Calu3 (cell line): ENCODE data around the gene LRIT1. TPM values are rescaled to one million over a fixed set of nuclear protein-coding genes. Genes with fewer than 3 reads are reported as not detected.

Source experiments
- BruUV-seq: library from RNA; stranded (reverse); fragments of 400-500 nt; replicated peaks from 2 replicates; lab custom pipeline; 2021; lab: Mats Ljungman, UMichigan
- CTCF ChIA-PET: fragments of 300-600 bp; sonication (Branson Sonifier 250); formaldehyde crosslinking; loops from one replicate; lab custom pipeline; 2022; ENCODE audit warnings: antibody characterized with exemption; lab: Charles Lee
- DNase-seq: peaks from one replicate; pipeline ENCODE4 v3.0.0; 2022
- H3K27ac Mint-ChIP-seq: one replicate; pipeline ENCODE4 v1.8.0; 2022; ENCODE audit warnings: mixed read lengths; ENCODE audit not compliant: unreplicated experiment
- H3K27me3 Mint-ChIP-seq: one replicate; pipeline ENCODE4 v1.8.0; 2022; ENCODE audit warnings: mixed read lengths; ENCODE audit not compliant: unreplicated experiment
- H3K36me3 Mint-ChIP-seq: one replicate; pipeline ENCODE4 v1.8.0; 2022; ENCODE audit warnings: mild to moderate bottlenecking, moderate library complexity, mixed read lengths; ENCODE audit not compliant: insufficient read depth, unreplicated experiment
- H3K4me1 Mint-ChIP-seq: one replicate; pipeline ENCODE4 v1.8.0; 2022; ENCODE audit warnings: mild to moderate bottlenecking, low read depth, mixed read lengths; ENCODE audit not compliant: unreplicated experiment
- H3K4me3 Mint-ChIP-seq: one replicate; pipeline ENCODE4 v1.8.0; 2022; ENCODE audit warnings: mild to moderate bottlenecking, low read depth, moderate library complexity, mixed read lengths; ENCODE audit not compliant: unreplicated experiment
- H3K9me3 Mint-ChIP-seq: one replicate; pipeline ENCODE4 v1.8.0; 2022; ENCODE audit warnings: low read depth, mixed read lengths; ENCODE audit not compliant: unreplicated experiment
- intact Hi-C: fragments of 100-400 bp; cut with micrococcal nuclease; formaldehyde crosslinking; loops from one replicate; pipeline ENCODE4 v1.10.0; 2022; ENCODE audit not compliant: unreplicated experiment
- total RNA-seq: library from RNA; stranded (reverse); gene quantifications from 2 replicates; pipeline ENCODE4 v1.2.3, GENCODE V29; 2022
- TF ChIP-seq, protein P1 (sequence below): fragments of 200-600 bp; IDR thresholded peaks from one replicate; pipeline ENCODE4 v1.8.0; 2022; ENCODE audit warnings: antibody characterized with exemption; ENCODE audit not compliant: unreplicated experiment

The LRIT1 gene
- total RNA-seq, 1 experiment from 2014 or later, result not detected

GRCh38 chr10:84236807-84237198, 4.5 kb downstream of the LRIT1 start:
- CTCF ChIA-PET, result no interaction called here
- no TSS peak for BruUV-seq
- Mint-ChIP-seq H3K27me3 (peaks cover 31% of the 10 kb centered on the region), H3K36me3 (no peaks in the 10 kb centered on the region), H3K4me3 (no peak overlapping the region), H3K27ac (no peak overlapping the region), H3K9me3 (no peaks in the 10 kb centered on the region), H3K4me1 (no peaks in the 10 kb centered on the region)
- TF ChIP-seq, protein P1, sequence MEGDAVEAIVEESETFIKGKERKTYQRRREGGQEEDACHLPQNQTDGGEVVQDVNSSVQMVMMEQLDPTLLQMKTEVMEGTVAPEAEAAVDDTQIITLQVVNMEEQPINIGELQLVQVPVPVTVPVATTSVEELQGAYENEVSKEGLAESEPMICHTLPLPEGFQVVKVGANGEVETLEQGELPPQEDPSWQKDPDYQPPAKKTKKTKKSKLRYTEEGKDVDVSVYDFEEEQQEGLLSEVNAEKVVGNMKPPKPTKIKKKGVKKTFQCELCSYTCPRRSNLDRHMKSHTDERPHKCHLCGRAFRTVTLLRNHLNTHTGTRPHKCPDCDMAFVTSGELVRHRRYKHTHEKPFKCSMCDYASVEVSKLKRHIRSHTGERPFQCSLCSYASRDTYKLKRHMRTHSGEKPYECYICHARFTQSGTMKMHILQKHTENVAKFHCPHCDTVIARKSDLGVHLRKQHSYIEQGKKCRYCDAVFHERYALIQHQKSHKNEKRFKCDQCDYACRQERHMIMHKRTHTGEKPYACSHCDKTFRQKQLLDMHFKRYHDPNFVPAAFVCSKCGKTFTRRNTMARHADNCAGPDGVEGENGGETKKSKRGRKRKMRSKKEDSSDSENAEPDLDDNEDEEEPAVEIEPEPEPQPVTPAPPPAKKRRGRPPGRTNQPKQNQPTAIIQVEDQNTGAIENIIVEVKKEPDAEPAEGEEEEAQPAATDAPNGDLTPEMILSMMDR, result no peak
- intact Hi-C loops, result no loop called here
- no peak for DNase-seq

GRCh38 chr10:84235096-84235495, 6.2 kb downstream of the LRIT1 start:
- intact Hi-C loops, result no loop called here
- no peaks in the 10 kb centered on the region for H3K36me3 Mint-ChIP-seq
- H3K9me3 Mint-ChIP-seq, result no peaks in the 10 kb centered on the region
- no peak overlapping the region for H3K4me3 Mint-ChIP-seq
- no peak for DNase-seq
- H3K27me3 Mint-ChIP-seq, result peaks cover 35% of the 10 kb centered on the region
- H3K27ac Mint-ChIP-seq, result no peak overlapping the region
- no peaks in the 10 kb centered on the region for H3K4me1 Mint-ChIP-seq
- TF ChIP-seq, protein P1, result no peak
- CTCF ChIA-PET, result no interaction called here
- no TSS peak for BruUV-seq

- Mint-ChIP-seq H3K27ac (no peak overlapping the region), H3K4me1 (no peaks in the 10 kb centered on the region), H3K4me3 (no peak overlapping the region), H3K27me3 (peaks cover 35% of the 10 kb centered on the region), H3K36me3 (no peaks in the 10 kb centered on the region), H3K9me3 (no peaks in the 10 kb centered on the region)
- CTCF ChIA-PET, result no interaction called here
- intact Hi-C loops, result no loop called here
- no TSS peak for BruUV-seq
- TF ChIP-seq, protein P1, result no peak
- DNase-seq, result no peak
Observed at GRCh38 chr10:84234479-84234878, 6.9 kb downstream of the LRIT1 start.

DNA sequence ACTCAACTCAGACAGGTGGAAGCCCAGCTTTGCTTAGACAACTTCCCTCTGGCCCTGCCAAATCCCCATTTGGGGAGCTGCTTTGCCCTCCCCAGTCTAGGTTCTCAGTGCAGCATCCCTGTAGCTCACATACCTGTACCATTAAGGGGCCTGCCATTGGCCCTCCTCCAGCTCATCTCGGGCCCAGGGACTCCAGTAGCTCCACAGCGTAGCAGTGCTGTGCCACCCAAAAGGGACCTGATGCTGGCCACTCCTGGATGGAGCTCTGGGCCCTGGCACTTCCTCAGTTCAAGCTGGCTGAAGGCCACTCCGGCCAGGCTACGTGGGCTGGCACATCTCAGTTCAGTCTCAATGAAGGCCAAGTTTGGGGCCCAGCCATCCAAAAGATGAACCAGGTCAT, 7.4 kb downstream of the LRIT1 start:
- CTCF ChIA-PET, result no interaction called here
- no TSS peak for BruUV-seq
- intact Hi-C loops, result no loop called here
- Mint-ChIP-seq H3K4me3 (no peak overlapping the region), H3K27ac (no peak overlapping the region), H3K9me3 (no peaks in the 10 kb centered on the region), H3K36me3 (no peaks in the 10 kb centered on the region), H3K27me3 (peaks cover 35% of the 10 kb centered on the region), H3K4me1 (no peaks in the 10 kb centered on the region)
- TF ChIP-seq, protein P1, result no peak
- DNase-seq, result no peak
